ENCODE data around the gene GPATCH4.

Gene GPATCH4

DNA sequence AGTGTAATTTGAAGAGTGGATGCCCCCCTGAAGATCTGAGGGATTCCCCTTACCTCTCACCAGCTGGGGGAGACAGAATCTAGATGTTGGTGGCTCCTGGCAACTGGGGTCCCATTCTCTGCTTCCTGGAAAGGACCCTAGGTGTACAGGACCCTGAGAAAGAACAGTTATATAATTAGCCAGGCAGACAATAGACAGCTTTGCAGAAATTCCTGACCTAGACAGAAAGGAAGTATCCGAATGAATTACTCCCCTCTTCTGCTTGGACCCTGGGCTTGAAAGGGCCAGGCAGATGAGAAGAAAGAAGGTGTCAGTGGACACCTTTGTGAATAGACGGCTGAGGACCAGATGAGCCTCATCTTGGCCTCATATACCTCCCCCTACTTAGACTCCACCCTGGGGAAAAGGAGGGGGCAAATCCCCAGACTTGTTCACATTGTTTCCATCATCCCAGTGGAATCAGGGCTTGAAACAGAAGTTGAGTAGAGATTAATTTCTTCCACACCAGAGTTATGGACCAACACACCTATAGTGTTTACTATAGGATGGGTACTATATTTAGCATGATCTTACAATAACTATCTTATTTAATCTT, 27.1 kb downstream of the GPATCH4 start:
- FAIRE-seq = no peak
- TF ChIP-seq, protein P1, sequence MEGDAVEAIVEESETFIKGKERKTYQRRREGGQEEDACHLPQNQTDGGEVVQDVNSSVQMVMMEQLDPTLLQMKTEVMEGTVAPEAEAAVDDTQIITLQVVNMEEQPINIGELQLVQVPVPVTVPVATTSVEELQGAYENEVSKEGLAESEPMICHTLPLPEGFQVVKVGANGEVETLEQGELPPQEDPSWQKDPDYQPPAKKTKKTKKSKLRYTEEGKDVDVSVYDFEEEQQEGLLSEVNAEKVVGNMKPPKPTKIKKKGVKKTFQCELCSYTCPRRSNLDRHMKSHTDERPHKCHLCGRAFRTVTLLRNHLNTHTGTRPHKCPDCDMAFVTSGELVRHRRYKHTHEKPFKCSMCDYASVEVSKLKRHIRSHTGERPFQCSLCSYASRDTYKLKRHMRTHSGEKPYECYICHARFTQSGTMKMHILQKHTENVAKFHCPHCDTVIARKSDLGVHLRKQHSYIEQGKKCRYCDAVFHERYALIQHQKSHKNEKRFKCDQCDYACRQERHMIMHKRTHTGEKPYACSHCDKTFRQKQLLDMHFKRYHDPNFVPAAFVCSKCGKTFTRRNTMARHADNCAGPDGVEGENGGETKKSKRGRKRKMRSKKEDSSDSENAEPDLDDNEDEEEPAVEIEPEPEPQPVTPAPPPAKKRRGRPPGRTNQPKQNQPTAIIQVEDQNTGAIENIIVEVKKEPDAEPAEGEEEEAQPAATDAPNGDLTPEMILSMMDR (IDR thresholded peaks at IDR 0.05; ENCODE audit: insufficient read depth, missing control alignments) = no peak
- DNase-seq (ENCODE audit: insufficient read length, low spot score) = no peak

DNA sequence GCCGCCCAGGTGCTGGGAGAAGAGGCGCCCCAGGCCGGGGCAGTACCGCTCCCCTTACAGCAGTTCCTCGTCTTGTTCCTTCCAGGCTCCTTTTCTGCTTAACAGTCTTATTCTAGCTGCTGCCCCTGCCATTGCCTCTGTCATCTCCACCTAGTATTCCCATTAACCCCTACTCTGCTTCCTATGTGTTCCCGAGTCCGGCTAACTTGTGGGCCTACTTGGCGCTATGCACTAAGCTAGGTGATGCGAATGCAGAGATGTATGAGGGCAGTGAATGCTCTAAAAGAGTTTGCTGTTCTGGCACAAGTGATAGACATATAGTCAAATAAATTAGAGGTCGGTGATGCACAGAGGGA, 28.6 kb downstream of the GPATCH4 start:
- FAIRE-seq = no peak
- TF ChIP-seq, protein P1 (IDR thresholded peaks at IDR 0.05; ENCODE audit: insufficient read depth, missing control alignments) = no peak
- no peak for DNase-seq (ENCODE audit: insufficient read length, low spot score)

DNA sequence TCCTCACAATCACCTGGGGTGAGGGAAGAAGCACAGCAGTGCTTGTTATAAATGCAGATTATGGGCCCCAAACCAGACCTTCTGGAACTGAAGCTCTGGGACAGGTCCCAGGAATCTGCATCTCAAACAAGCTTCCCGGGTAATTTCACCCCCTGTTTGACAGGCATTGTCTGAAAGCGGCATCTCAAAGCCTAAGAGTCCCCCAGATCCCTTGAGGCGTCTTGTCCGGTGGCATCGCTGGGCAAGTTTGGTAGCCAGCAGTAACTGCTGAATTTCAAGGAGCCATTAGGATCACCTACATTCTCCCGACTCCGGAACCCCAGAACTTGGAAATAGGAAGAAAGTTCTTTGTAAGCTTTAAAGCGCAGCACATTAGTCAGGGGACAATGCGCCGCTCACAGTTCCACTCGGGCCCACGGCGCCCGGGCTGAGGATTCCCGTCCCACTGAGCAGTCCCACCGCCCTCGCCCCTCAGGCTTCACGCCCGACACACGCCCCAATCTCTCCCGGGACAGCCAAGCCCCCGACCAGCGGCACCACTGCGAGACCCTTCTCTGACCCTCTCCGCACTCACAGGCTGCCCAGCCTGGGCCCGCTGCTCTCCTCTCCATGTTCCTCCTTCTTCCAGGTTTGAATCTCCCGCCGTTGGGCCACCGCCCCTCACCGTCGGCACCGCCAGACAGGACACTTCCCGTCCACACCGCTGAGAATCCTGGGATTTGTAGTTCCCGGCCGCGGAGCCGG, 29.2 kb downstream of the GPATCH4 start, which contains the start of gene IQGAP3:
Gene IQGAP3 (minus strand): TSS at position 647 of the 744 bp plus-strand sequence. CDS start 36 bp downstream, at position 611.
- no peak for FAIRE-seq
- TF ChIP-seq, protein P1 (IDR thresholded peaks at IDR 0.05; ENCODE audit: insufficient read depth, missing control alignments) = no peak
- peak; percentile 100 for DNase-seq (ENCODE audit: insufficient read length, low spot score)

DNA sequence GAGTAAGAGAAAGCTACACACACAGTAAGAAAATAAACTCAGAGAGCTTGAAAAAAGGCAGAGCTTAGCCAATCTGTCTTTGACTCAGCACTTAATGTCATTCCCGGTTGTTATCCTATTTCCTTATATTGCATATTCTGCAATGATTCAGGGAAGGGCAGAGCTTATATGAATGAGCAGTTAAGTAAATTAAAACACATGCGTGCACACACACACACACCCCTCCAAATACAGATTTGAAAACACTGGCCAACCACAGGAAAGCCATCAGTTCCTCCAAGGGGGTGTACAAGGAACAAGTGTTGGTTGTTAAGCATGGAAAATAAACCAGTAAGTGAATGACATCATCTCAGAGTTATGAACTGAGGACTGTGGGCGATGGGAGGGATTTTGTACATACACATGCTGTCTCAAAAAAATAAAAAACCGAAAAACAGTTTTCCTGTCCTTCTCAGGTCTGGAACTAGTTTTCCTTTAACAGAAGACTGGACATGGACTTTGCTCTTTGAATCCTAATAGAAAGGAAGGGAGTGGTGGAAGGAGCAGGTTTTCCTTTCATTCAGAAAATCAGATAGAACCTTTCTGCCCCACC, 29.9 kb downstream of the GPATCH4 start:
- DNase-seq (ENCODE audit: insufficient read length, low spot score) = no peak
- TF ChIP-seq, protein P1 (IDR thresholded peaks at IDR 0.05; ENCODE audit: insufficient read depth, missing control alignments) = no peak
- no peak for FAIRE-seq

DNA sequence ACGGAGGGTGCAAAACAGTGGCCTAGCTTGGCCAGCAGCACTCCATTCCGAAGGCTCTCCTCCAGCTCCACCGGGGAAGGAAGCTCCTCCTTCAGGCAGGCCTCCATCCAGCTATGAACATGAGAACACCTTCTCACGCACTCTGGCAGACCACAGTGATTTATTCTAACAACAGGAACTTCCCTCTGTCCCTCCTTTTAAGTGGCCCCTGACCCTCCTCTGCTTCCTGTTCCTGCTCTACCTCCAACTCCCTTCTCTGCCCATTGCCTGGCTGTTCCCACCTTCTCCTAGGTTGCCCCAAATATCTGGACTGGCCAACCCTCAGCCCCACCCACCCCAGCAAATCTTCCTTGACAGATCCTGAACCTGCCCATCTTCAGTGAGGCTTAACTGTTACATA, 34.8 kb downstream of the GPATCH4 start:
- TF ChIP-seq, protein P1 (IDR thresholded peaks at IDR 0.05; ENCODE audit: insufficient read depth, missing control alignments) = no peak
- DNase-seq (ENCODE audit: insufficient read length, low spot score) = no peak
- FAIRE-seq = no peak

DNA sequence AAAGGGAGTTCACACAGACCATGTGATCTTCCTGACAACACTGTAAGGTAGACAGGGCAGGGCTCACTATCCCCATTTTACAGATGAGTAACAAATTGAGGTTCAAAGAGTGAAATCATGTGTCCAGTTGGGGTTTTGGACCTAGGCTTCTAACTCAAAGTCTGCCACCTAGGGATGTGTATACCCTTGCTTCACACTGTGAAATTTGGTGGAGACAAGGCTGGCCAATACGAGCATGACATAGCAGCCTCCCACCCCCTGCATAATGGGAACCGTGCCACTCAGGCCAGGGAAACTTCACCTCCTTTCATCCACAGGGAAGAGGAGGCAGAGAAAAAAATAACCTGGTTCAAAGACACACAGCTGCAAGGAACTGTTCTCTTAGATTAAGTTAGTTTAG, 35.8 kb downstream of the GPATCH4 start:
- TF ChIP-seq, protein P1 (IDR thresholded peaks at IDR 0.05; ENCODE audit: insufficient read depth, missing control alignments) = no peak
- no peak for DNase-seq (ENCODE audit: insufficient read length, low spot score)
- no peak for FAIRE-seq
